Psoas muscle (tissue), 8 donors: Measurements from ENCODE around the gene TERB1. TPM values are rescaled to one million over a fixed set of nuclear protein-coding genes. Genes with fewer than 3 reads are reported as not detected.

Experiments used
- ATAC-seq, 4 donors: fragments of 200-7000 bp; cut with Tn5 transposase; one replicate each; pipeline ENCODE4 v1.9.1; 2020; ENCODE audit warnings: moderate library complexity in 3 of 4, mild to moderate bottlenecking in 2 of 4
- DNase-seq, 2 donors: peaks; one replicate each; pipeline ENCODE4 v3.0.0-alpha.2; 2020
- H3K27ac ChIP-seq: fragments of 200-600 bp; one replicate; pipeline ENCODE4 v1.8.0; 2022
- H3K27me3 ChIP-seq, 3 donors: fragments of 200-600 bp in 1 of 3; one replicate each; pipeline versions ENCODE4 v1.6.1 to v1.8.0; 2013 to 2022; ENCODE audit warnings: low read length in 2 of 3, mild to moderate bottlenecking in 2 of 3, moderate library complexity in 1 of 3; ENCODE audit not compliant: insufficient read depth in 3 of 3
- H3K36me3 ChIP-seq, 2 donors: fragments of 200-600 bp in 1 of 2; one replicate each; pipeline versions ENCODE4 v1.6.1 to v1.8.0; 2013 to 2022; ENCODE audit warnings: low read depth in 1 of 2, mild to moderate bottlenecking in 1 of 2, moderate library complexity in 1 of 2; ENCODE audit not compliant: insufficient read depth in 1 of 2
- H3K4me1 ChIP-seq: fragments of 200-600 bp; one replicate; pipeline ENCODE4 v1.8.0; 2022
- H3K4me3 ChIP-seq: fragments of 200-600 bp; one replicate; pipeline ENCODE4 v1.8.0; 2022; ENCODE audit warnings: mild to moderate bottlenecking
- H3K9me3 ChIP-seq: fragments of 200-600 bp; one replicate; pipeline ENCODE4 v1.8.0; 2022
- WGBS, 3 donors: extraction: QIAGEN DNeasy Blood & Tissue Kit; methylation state at CpG; one replicate each; pipeline versions ENCODE4 v1.1.6 to v1.1.7; 2013; 5-methylcytosine and 5-hydroxymethylcytosine counted together
- intact Hi-C, 2 donors: fragments of 100-400 bp; cut with DNase I; formaldehyde crosslinking; loops; one replicate each; pipeline versions ENCODE4 v1.11.0 to v1.14.2; 2022
- long read RNA-seq, 2 donors: library from polyadenylated mRNA; unstranded; transcript quantifications; one replicate each; pipeline ENCODE4 v2.0.0, GENCODE V29; 2021
- polyA plus RNA-seq, 3 donors: library from polyadenylated mRNA; stranded (reverse); fragments of 200-250 nt; gene quantifications; one replicate each; pipeline ENCODE4 v1.2.3, GENCODE V29; 2013
- total RNA-seq, 4 donors: library from RNA; stranded (reverse); fragmentation: NEBNext Ultra II Directional in 2 of 4; extraction: Animal tissue kit (Norgen Biotek cat#: 25700) in 2 of 4; gene quantifications; one replicate each; pipeline versions ENCODE4 v1.2.1 to v1.2.4, GENCODE V29; 2021 to 2023
- TF ChIP-seq, protein P1 (sequence below): fragments of 200-600 bp; IDR thresholded peaks from one replicate; pipeline ENCODE4 v1.8.0; 2022; ENCODE audit warnings: antibody characterized with exemption
- donor health status: healthy with polysubstance abuse.
- donor health status: DM: no; HTN: no; CAD: no; lungs with moderate emphysema.
- donor health status: Bipolar disorder and iron deficiency.
- donor health status: healthy.
- donor health status: DM: yes; HTN: yes; CAD: no.
- donor health status: DM: no; HTN: no; CAD: no.
- donor health status: DM: no; HTN: no; CAD: no.
- donor health status: DM: yes; HTN: yes; CAD: no.

The TERB1 gene, protein sequence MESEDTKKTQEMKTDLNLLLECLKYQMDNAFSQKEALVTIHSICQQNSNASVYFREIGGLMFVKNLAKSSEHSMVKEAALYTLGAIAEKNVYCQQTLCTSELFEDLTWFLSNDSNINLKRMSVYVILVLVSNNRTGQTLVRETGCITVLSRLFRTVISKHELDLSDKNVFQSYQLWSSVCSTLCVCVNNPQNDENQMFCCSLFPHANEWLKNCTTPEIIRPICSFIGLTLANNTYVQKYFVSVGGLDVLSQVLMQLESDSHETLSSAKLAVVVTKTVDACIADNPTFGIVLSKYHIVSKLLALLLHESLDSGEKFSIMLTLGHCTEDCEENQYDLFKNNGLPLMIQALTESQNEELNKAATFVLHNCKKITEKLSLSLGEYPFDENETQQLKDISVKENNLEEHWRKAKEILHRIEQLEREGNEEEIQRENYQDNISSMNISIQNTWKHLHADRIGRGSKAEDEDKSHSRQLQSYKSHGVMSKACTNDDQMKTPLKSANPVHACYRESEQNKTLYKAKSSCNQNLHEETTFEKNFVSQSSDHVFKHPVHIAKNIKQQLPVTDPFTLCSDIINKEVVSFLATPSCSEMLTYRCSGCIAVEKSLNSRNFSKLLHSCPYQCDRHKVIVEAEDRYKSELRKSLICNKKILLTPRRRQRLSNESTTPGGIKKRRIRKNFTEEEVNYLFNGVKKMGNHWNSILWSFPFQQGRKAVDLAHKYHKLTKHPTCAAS
- total RNA-seq: under 1 TPM in 1 of 4 donors, not detected in 3; 0.26 TPM
- not detected for polyA plus RNA-seq
- long read RNA-seq, donor 1: 0 reads
- long read RNA-seq, donor 2: 0 reads

DNA sequence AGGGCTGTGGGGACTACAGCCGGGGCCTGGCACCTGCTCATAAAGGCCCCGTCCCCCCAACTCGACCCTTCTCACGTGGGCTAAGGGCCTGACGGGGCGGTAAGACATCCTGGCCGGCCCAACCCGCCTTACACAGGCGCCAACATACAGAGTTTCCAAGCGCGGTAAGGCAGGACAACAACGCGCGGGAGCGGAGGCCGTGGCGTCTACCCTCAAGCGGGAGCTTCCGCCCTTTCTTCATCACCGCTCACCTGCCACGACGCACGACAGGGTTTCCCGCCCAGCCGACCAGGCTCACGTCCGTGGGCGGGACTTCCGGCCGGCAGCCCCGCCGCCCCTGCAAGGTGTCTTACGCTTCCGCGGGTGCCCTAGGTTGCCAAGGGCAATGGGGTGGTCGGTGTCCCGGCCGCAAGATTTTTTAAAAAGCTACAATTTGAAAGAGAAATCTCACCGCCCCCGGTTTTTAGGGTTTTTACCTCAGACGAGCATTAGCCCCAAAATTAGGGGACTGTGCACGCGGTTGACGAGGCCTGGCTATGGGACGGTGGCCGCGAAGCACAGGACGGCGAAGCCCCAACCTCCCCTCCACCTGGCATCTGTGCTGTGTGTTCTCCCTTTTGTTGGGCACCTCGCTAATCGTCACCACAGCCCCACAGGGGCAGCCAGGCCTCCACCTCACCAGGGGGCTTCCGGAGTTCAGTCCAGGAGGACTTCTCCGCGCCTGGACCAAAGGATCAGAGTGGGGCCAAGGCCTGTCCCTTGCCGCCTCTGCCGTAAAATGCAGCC lies at the start of gene TERB1:
TSS of gene TERB1 (minus strand) at position 265 of the 786 bp plus-strand sequence. CDS start 4,786 bp downstream, outside the sequence.
- Histone ChIP-seq H3K36me3 (peaks cover 11 to 54% of the 10 kb centered on the region in 2 donors), H3K4me1 (no peaks in the 10 kb centered on the region), H3K9me3 (no peaks in the 10 kb centered on the region), H3K27ac (no peak within 1 kb of the TSS), H3K4me3 (no peak within 1 kb of the TSS), H3K27me3 (no peaks in the 10 kb centered on the region)
- DNase-seq (no peak), ATAC-seq (peak in 1 of 4 donors; percentile 22)
- TF ChIP-seq, protein P1, sequence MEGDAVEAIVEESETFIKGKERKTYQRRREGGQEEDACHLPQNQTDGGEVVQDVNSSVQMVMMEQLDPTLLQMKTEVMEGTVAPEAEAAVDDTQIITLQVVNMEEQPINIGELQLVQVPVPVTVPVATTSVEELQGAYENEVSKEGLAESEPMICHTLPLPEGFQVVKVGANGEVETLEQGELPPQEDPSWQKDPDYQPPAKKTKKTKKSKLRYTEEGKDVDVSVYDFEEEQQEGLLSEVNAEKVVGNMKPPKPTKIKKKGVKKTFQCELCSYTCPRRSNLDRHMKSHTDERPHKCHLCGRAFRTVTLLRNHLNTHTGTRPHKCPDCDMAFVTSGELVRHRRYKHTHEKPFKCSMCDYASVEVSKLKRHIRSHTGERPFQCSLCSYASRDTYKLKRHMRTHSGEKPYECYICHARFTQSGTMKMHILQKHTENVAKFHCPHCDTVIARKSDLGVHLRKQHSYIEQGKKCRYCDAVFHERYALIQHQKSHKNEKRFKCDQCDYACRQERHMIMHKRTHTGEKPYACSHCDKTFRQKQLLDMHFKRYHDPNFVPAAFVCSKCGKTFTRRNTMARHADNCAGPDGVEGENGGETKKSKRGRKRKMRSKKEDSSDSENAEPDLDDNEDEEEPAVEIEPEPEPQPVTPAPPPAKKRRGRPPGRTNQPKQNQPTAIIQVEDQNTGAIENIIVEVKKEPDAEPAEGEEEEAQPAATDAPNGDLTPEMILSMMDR: no peak
- intact Hi-C loops: loop anchor here in 1 of 2 donors (5.0 kb wide), 1 partner anchor 69 kb away; no protein-coding TSS in a partner anchor
- 90 to 93% (median 92%) methylated on average over 54 to 56 of the region's 56 CpGs for whole genome bisulfite sequencing, 3 donors

- DNase-seq (no peak), ATAC-seq (no peak)
- intact Hi-C loops: no loop called here
- no peak overlapping the region for H3K4me3 ChIP-seq
- TF ChIP-seq, protein P1: no peak
- no peak overlapping the region for H3K27ac ChIP-seq
- 89 to 91% (median 91%) methylated on average over 14 of the region's 14 CpGs for WGBS, 3 donors
- H3K4me1 ChIP-seq: peaks cover 5% of the 10 kb centered on the region
- no peaks in the 10 kb centered on the region for H3K9me3 ChIP-seq
- H3K36me3 ChIP-seq: no peaks in the 10 kb centered on the region
- H3K27me3 ChIP-seq: peaks cover 0 to 2% (median under 1%) of the 10 kb centered on the region in 3 donors
These were observed 48.9 kb upstream of the TERB1 start for GRCh38 chr16:66850115-66850815.

GRCh38 chr16:66849549-66849948 lies 48.2 kb upstream of the TERB1 start:
- no peaks in the 10 kb centered on the region for H3K9me3 ChIP-seq
- peaks cover 0 to 8% (median 6%) of the 10 kb centered on the region in 3 donors for H3K27me3 ChIP-seq
- no peak for DNase-seq
- WGBS, 3 donors: 85 to 91% (median 86%) methylated on average over 4 of the region's 4 CpGs
- intact Hi-C loops: no loop called here
- peaks cover 12% of the 10 kb centered on the region for H3K4me1 ChIP-seq
- no peak overlapping the region for H3K27ac ChIP-seq
- ATAC-seq: no peak
- no peak overlapping the region for H3K4me3 ChIP-seq
- H3K36me3 ChIP-seq: no peaks in the 10 kb centered on the region
- TF ChIP-seq, protein P1: no peak

DNA sequence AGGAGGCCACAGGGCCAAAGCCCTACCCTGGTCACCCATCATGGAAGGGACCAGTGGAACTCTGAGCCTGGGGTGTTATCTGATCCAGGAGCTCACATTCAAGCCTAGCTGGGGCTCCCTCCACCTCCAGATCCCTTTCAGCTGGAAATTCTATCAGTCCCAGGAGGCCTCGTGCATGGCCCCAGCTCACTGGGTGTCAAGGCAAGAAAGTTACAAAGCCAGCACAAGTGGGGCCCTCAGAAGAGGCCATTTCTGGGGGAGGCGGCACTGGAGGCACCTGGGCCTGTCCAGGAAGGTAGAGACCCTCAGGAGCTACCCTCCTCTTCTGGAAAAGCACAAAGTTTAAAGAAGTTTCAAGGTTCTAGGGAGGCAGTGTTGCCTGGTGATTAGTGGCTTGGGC lies 47.6 kb upstream of the TERB1 start:
- H3K27ac ChIP-seq: no peak overlapping the region
- H3K27me3 ChIP-seq: peaks cover 0 to 13% (median 8%) of the 10 kb centered on the region in 3 donors
- DNase-seq (no peak), ATAC-seq (no peak)
- H3K36me3 ChIP-seq: no peaks in the 10 kb centered on the region
- 64 to 94% (median 65%) methylated on average over 2 of the region's 2 CpGs for WGBS, 3 donors
- TF ChIP-seq, protein P1: no peak
- H3K4me3 ChIP-seq: no peak overlapping the region
- H3K9me3 ChIP-seq: no peaks in the 10 kb centered on the region
- intact Hi-C loops: no loop called here
- peaks cover 12% of the 10 kb centered on the region for H3K4me1 ChIP-seq
